LNCaP clone FGC (cell line): ENCODE data around the gene WTAP.
A peak's percentile ranks its signal among the peaks of the same experiment; 100 is the strongest.
"Not testable (repeated sequence)": the region's sequence is repeated elsewhere in the genome, so short reads cannot be mapped to it uniquely, and the experiment has no call there.

Experiments
- DNase-seq: peaks from one replicate; pipeline ENCODE4 v3.0.0-alpha.2; 2011; ENCODE audit warnings: low read depth
- H3K4me3 ChIP-seq: 2 replicates; pipeline ENCODE4 v1.5.1; 2011; ENCODE audit warnings: mild to moderate bottlenecking, low read depth, low read length, control low read depth
- CTCF ChIP-seq: IDR thresholded peaks from 2 replicates; pipeline ENCODE4 v1.5.1; 2012; ENCODE audit warnings: mild to moderate bottlenecking; ENCODE audit not compliant: control insufficient read depth, insufficient read depth; ENCODE audit errors: extremely low read depth

The WTAP gene

DNA sequence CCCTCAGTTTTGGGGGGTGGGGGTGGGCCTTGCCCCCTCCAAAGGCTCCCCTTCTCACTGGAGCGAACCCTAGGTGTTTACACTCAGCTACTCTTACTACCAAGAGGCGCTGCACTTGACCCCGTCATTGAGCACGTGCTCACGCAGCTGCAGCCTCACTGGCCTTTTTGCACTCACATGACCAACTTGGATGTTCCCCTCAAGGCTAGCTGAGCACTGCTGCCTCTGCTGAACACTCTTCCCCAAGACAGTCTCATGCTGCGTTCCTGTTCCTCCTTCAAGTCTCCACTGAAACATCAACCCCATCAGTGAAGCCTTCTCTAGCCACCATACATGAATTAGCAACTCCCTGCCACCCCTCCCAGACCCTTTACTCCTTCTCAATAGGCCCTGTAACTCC is 38.3 kb upstream of the WTAP start:
- no peak for DNase-seq
- H3K4me3 ChIP-seq: no peak overlapping the region
- no peak for TF ChIP-seq CTCF

DNA sequence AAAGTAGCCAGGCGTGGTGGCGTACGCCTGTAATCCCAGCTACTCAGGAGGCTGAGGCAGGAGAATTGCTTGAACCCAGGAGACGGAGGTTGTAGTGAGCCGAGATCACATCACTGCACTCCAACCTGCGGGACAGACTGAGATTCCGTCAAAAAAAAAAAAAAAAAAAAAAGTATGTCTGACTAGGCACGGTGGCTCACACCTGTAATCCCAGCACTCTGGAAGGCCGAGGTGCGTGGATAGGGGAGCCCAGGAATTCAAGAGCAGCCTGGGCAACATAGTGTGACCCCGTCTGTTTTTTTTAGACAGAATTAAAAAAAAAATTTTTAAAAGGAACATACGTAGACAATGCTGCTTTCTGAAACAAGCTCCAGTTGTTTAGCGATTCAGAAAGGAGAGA is 37.2 kb upstream of the WTAP start:
- not testable (repeated sequence) for DNase-seq

DNA sequence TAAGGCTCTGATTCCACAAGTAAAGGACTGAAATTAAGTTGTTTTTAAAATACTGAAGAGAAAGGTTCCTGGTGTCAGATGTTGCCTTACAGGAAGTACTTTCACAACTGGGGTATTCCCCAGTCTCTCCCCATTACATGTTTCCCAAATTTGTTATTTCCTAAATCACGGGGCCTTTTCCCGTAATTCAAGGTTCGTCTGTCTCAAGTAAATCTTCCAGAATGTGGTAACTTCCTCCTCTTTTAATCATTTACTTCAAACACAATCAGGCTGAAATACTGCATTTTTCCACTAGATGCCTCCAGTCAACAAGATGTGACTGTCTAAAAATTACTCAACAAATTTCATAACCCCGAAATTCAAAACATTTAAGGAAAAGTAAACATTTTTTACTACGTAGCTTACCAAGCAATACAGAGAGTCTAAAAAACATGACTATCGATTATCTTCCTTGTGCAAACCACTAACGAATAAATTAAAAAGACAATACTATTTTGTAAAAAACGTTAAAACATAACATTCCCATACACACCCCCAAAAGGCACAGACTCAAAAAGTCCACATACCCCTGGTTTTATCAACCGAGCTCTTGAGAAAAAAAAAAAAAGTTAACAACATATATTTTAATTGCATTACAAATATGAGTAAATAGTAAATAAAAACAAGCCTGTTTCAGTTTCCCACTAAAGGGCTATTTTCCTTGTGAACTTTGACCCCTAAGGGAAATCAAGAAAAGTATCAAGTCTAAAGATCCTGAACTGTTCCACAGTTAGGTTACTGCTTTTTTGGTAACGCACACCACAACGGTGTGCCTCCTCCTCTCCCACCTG is 36.0 kb upstream of the WTAP start:
- no peak for DNase-seq
- peak overlapping the region; percentile 75 for H3K4me3 ChIP-seq
- TF ChIP-seq CTCF: peak; percentile 44

More for the DNA sequence above, 37.2 kb upstream of the WTAP start:
- not testable (repeated sequence) for H3K4me3 ChIP-seq

DNA sequence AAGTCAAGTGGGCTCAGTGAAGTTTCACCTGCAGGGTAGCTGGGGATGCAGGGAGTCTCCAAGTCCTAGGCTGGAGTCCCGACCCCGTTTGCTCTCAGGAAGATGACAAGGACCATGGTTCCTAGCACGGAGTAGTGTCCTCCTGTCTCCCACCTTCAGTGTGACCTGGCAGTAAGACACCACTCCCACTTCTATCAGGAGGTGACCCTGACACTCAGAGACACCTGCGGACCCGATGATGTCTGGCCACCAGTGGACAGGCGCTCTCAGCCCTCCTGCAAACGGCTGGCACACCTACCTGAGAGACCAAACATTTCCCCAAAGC is 35.4 kb upstream of the WTAP start:
- TF ChIP-seq CTCF: no peak
- peak overlapping the region; percentile 75 for H3K4me3 ChIP-seq
- no peak for DNase-seq

GRCh38 chr6:159692303-159693127 is 34.8 kb upstream of the WTAP start:
- TF ChIP-seq CTCF: no peak
- peak overlapping the region; percentile 75 for H3K4me3 ChIP-seq
- no peak for DNase-seq

DNA sequence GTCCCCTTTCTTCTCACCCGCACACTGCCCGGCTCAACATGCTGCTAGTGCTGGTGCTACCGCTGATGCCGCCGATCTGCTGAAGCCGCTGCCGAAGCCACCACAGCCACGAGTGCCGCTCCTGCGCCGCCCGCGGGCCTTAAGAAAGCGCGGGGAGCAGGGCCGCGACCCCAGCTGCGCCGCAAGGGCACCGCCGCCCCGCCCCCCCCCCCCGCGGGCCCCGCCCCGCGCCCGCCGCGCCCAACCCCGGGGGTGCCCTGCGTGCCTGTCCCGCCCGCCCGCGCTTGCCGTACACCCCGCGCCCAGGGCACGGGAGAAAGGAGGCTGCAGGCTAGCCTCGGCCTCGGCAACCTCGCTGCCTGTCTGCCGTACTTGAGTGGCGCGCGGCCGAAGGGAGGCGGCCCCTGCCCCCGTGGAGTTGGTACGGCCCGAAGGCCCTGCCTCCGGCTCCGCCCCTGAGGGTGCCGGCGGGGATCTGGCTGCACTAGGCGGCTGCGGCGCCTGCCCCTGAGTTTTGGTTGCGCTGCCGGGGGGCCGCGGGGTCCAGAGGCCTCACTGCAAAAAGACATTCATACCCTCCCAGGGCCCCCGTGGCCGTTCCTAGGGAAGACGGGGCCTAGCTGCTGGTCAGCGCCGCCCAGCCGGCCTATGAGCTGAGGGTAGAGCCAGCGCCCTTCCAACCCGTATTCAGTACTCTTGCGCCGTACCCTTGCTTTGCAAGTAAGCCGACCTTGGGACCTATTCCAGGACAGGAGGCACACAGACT is 34.0 kb upstream of the WTAP start, which contains the start of gene SOD2:
TSS of gene SOD2 (minus strand) at position 114 of the 766 bp plus-strand sequence. CDS start at position 40, 74 bp downstream.
- DNase-seq: peak; percentile 48
- H3K4me3 ChIP-seq: peak within 1 kb of the TSS; percentile 75
- TF ChIP-seq CTCF: no peak
